Measurements from ENCODE around the gene PDXP.

The PDXP gene

DNA sequence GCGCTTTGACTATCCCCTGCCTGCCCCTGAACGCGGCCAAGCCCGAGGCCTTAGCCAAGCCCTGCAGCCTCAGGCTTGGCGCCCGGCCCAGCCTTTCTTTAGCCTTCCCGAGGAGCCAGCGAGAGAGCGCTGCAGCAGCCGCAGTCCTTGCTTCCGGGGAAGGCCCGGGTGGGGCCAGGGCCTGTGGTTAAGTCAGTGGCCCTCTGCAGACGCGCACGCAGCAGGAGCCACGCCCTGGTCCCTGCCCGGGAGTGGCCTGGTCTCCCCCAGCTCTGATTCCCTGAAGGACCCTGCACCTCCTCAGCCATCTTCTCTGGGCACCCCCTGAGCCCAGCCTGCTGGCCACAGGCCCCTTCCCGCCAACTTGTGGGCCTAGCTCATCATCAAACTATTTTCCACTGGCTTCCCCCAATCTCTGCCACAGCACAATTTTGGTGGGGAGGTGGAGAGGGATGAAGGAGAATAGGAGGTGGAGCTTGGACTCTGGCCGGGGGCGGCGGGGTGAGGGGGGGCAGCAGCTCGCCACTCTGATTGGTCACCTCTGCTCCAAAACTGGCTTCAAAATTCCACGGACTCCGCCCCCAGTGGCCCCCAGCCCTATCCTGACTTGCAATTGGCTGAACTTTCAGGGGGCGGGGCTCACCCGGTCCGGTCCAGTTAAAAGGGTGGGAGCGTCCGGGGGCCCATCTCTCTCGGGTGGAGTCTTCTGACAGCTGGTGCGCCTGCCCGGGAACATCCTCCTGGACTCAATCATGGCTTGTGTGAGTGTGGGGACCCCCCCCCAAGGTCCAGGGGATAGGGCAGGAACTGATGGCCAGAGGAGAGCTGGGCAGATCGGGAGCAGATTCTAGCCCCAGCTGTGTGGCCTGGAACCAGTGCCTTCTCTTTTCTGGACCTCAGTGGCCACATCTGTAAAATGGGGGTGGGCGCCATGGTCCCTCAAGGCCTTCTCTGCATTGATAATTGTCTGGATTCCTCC lies 16.7 kb downstream of the PDXP start, which contains the start of gene LGALS1:
LGALS1 (plus strand) TSS at position 686 of the 979 bp plus-strand sequence; CDS start at position 753, 67 bp downstream.
- in situ Hi-C loops (cut with MboI; ENCODE audit: low sequenced_read_pairs, unreplicated experiment), result no loop called here
- TF ChIP-seq, protein P1, sequence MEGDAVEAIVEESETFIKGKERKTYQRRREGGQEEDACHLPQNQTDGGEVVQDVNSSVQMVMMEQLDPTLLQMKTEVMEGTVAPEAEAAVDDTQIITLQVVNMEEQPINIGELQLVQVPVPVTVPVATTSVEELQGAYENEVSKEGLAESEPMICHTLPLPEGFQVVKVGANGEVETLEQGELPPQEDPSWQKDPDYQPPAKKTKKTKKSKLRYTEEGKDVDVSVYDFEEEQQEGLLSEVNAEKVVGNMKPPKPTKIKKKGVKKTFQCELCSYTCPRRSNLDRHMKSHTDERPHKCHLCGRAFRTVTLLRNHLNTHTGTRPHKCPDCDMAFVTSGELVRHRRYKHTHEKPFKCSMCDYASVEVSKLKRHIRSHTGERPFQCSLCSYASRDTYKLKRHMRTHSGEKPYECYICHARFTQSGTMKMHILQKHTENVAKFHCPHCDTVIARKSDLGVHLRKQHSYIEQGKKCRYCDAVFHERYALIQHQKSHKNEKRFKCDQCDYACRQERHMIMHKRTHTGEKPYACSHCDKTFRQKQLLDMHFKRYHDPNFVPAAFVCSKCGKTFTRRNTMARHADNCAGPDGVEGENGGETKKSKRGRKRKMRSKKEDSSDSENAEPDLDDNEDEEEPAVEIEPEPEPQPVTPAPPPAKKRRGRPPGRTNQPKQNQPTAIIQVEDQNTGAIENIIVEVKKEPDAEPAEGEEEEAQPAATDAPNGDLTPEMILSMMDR (IDR thresholded peaks at IDR 0.05; ENCODE audit: borderline replicate concordance, control extremely low read depth, extremely low read depth, insufficient read depth, missing control alignments), result no peak
- DNase-seq (ENCODE audit: low spot score), result peak; percentile 90

DNA sequence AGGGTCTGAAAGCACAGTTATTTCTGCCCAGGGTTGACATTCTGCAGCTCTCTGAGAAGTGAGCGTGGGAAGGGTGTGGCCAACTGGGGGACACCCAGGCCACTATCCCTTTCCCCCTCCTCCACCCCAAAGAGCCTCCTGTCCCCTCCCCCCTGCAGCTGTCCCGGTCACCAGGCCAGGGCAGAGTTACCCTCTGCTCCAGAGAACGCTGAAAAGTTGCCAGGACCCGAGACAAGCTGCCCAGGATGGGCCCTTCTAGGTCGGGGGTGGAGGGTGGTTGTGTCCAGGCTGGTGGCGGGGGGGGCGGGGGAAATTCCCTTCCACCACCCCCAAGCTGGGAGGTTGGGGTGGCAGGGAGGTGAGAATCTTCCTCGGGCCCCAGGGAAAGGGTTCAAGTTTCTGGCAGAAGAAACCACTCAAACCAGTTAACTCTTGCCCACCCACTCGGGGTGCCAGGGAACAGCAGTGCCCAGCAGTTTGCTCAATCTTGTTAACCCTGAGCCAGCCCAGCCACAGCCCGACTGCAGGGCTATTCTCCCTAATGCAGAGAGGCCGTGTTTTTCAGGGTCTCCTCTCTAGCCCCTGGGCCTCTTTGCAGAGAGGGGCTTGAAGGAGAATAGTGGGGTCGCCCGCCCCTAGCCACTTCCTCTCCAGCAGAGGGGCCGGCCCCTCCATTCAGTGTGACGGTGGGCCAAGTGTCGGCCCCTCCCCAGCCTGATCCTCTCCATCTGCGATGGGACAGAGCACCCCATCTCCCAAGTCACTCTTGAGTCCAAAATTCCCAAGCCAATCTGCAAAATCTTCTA lies 17.6 kb downstream of the PDXP start:
- DNase-seq (ENCODE audit: low spot score), result no peak
- in situ Hi-C loops (cut with MboI; ENCODE audit: low sequenced_read_pairs, unreplicated experiment), result no loop called here
- TF ChIP-seq, protein P1 (IDR thresholded peaks at IDR 0.05; ENCODE audit: borderline replicate concordance, control extremely low read depth, extremely low read depth, insufficient read depth, missing control alignments), result no peak

DNA sequence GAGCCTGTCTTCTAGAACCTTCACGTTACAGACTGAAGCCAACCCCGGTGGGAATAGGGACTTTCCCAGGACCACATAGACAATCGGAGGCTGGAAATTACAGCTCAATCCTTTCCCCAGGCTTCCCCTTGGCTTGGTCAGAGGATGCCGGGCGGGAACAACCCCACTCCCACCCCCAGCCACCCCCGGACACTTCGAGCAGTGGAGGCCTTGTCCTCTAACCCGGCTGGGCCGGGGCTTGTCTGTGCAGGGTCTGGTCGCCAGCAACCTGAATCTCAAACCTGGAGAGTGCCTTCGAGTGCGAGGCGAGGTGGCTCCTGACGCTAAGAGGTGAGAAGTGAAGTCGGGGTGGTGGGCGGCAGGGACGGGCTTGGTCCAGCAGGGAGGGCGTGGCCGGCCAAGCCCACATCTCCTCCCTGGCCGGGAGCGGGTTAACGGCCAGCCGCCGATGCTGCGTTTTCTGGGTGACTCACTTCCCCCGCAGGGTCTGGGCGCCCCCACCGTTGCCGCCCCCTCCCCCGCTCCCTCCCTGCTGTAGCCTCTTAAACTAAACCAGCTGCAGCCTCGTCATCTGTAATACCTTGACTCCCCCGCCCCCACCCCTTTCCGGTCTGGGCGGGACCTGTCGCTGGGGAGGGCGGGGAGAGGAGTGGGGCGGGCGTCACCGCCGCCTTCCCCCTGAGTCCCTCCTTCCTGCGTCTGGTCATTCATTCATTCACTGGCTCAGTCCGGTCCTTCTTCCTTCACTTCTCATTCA lies 18.4 kb downstream of the PDXP start:
- TF ChIP-seq, protein P1 (IDR thresholded peaks at IDR 0.05; ENCODE audit: borderline replicate concordance, control extremely low read depth, extremely low read depth, insufficient read depth, missing control alignments), result no peak
- in situ Hi-C loops (cut with MboI; ENCODE audit: low sequenced_read_pairs, unreplicated experiment), result no loop called here
- peak; percentile 91 for DNase-seq (ENCODE audit: low spot score)

DNA sequence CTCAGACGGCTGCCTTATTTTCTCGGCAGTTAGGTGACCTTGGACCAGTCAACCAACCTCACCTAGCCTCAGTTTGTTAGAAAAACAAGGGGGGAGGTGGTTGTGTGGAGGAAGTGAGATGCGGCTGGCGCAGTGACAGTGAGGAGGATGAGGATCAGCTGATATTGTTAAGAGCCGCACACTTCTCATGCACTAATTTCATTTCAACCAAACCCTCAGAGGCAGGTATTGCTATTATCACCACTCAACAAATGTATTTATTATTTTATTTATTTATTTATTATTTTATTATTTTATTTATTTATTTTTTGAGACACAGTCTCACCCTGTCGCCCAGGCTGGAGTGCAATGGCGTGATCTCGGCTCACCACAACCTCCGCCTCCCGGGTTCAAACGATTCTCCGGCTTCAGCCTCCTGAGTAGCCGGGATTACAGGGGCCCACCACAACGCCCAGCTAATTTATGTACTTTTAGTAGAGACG lies 19.0 kb downstream of the PDXP start:
- TF ChIP-seq, protein P1 (IDR thresholded peaks at IDR 0.05; ENCODE audit: borderline replicate concordance, control extremely low read depth, extremely low read depth, insufficient read depth, missing control alignments), result no peak
- DNase-seq (ENCODE audit: low spot score), result no peak
- in situ Hi-C loops (cut with MboI; ENCODE audit: low sequenced_read_pairs, unreplicated experiment), result no loop called here

DNA sequence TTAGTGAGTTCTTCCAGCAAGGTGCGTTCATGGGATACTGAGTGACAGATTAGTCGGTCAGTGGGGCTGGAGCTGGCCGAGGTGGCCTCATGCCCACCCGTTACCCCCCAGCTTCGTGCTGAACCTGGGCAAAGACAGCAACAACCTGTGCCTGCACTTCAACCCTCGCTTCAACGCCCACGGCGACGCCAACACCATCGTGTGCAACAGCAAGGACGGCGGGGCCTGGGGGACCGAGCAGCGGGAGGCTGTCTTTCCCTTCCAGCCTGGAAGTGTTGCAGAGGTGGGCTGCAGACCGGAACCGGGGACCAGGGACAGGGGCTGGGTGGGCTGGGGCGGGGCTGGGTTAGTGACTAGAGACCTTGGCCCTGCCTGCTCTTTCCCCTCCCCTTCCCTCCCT lies 19.8 kb downstream of the PDXP start:
- DNase-seq (ENCODE audit: low spot score), result no peak
- TF ChIP-seq, protein P1 (IDR thresholded peaks at IDR 0.05; ENCODE audit: borderline replicate concordance, control extremely low read depth, extremely low read depth, insufficient read depth, missing control alignments), result no peak
- in situ Hi-C loops (cut with MboI; ENCODE audit: low sequenced_read_pairs, unreplicated experiment), result no loop called here

DNA sequence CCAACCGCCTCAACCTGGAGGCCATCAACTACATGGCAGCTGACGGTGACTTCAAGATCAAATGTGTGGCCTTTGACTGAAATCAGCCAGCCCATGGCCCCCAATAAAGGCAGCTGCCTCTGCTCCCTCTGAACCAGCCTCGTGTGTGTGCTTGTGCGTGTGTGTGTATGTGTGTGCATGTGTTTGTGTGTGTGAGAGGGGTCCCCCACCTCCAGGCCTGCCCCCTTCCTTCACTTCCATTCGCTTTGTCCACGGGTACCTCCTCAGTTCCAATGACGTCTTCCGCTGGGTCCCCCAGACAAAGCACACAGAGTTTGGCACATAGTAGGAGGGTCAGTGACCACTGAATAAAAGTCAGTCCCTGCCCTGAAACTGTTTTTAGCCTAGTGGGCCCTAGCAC lies 21.1 kb downstream of the PDXP start:
- DNase-seq (ENCODE audit: low spot score), result no peak
- in situ Hi-C loops (cut with MboI; ENCODE audit: low sequenced_read_pairs, unreplicated experiment), result no loop called here
- TF ChIP-seq, protein P1 (IDR thresholded peaks at IDR 0.05; ENCODE audit: borderline replicate concordance, control extremely low read depth, extremely low read depth, insufficient read depth, missing control alignments), result no peak

All from GM13976 (cell line).